Measurements from ENCODE around the gene PARD3B.

PARD3B gene

DNA sequence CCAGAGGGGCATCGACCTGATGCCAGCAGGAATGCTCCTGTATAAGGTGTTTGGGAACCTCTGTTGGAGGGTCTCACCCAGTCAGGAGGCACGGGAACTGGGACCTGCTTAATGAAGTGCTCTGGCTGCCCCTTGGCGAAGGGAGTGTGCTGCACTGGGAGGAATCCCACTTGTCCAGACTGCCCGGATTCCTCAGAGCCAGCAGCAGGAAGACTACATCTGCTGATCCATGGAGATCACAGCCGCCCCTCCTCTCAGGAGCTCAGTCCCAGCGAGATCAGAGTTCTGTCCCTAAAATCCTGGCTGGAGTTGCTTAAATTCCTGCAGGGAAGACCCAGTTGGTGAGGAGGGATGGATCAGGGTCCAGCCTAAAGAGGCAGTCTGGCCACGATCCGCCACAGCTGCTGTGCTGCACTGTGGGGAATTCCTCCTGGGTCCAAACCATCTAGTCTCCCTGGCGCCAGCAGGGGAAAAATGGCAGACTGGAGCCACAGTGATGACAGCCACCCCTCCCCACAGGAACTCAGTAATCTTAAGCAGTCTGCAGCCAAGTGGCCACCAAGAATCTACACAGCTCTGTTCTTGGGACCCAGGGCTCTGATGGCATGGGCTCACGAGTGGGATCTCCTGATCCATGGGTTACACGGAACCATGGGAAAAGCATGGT, 1060.5 kb downstream of the PARD3B start:
- Histone ChIP-seq H4K20me1 (ENCODE audit: insufficient read depth, low read length) (no peaks in the 10 kb centered on the region), H2AFZ (ENCODE audit: low read depth, low read length) (no peak overlapping the region), H3K9me3 (ENCODE audit: insufficient read depth, low read length, severe bottlenecking) (no peaks in the 10 kb centered on the region), H3K9ac (ENCODE audit: low read depth, low read length) (no peak overlapping the region), H3K4me3 (ENCODE audit: low read depth in 1 of 2, low read length in 2 of 2) (no peak overlapping the region), H3K4me2 (ENCODE audit: insufficient read depth, low read length) (no peak overlapping the region), H3K79me2 (ENCODE audit: insufficient read depth, low read length) (no peaks in the 10 kb centered on the region), H3K27ac (ENCODE audit: low read length) (no peak overlapping the region), H3K4me1 (ENCODE audit: insufficient read depth, low read length) (no peaks in the 10 kb centered on the region), H3K27me3 (ENCODE audit: insufficient read depth, low read length, poor library complexity) (no peaks in the 10 kb centered on the region), H3K36me3 (ENCODE audit: insufficient read depth, low read length) (no peaks in the 10 kb centered on the region)
- TF ChIP-seq, protein P1, sequence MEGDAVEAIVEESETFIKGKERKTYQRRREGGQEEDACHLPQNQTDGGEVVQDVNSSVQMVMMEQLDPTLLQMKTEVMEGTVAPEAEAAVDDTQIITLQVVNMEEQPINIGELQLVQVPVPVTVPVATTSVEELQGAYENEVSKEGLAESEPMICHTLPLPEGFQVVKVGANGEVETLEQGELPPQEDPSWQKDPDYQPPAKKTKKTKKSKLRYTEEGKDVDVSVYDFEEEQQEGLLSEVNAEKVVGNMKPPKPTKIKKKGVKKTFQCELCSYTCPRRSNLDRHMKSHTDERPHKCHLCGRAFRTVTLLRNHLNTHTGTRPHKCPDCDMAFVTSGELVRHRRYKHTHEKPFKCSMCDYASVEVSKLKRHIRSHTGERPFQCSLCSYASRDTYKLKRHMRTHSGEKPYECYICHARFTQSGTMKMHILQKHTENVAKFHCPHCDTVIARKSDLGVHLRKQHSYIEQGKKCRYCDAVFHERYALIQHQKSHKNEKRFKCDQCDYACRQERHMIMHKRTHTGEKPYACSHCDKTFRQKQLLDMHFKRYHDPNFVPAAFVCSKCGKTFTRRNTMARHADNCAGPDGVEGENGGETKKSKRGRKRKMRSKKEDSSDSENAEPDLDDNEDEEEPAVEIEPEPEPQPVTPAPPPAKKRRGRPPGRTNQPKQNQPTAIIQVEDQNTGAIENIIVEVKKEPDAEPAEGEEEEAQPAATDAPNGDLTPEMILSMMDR (IDR thresholded peaks at IDR 0.05; ENCODE audit: borderline replicate concordance, extremely low read depth, low read length, poor library complexity, severe bottlenecking): no peak
- no peak for TF ChIP-seq EZH2 (IDR thresholded peaks at IDR 0.05; ENCODE audit: borderline replicate concordance, low read depth, low read length, severe bottlenecking)
- ATAC-seq (ENCODE audit: insufficient read depth, low read depth) (no peak), DNase-seq (no peak)

DNA sequence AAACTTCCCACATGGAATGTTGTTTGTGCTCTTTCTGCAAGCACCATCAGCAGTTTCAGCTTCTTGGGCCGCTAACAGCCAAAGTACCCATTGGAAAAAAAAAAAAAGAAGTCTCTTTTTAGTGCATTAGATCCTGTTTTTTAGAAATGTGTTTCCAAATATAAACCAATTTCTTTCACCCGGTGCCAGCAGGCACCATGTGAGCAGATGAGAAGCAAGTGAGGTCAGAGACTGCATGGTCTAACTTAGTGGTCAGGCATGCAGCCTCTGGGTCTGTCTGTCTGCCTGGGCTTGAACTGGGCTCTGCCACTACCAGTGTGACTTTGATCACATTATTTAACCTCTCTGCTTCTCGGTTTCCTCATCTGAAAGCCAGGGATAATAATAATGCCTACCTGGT, 1061.9 kb downstream of the PARD3B start:
- Histone ChIP-seq H3K4me3 (ENCODE audit: low read depth in 1 of 2, low read length in 2 of 2) (no peak overlapping the region), H3K79me2 (ENCODE audit: insufficient read depth, low read length) (no peaks in the 10 kb centered on the region), H3K27ac (ENCODE audit: low read length) (no peak overlapping the region), H2AFZ (ENCODE audit: low read depth, low read length) (no peak overlapping the region), H4K20me1 (ENCODE audit: insufficient read depth, low read length) (no peaks in the 10 kb centered on the region), H3K4me2 (ENCODE audit: insufficient read depth, low read length) (no peak overlapping the region), H3K9ac (ENCODE audit: low read depth, low read length) (no peak overlapping the region), H3K27me3 (ENCODE audit: insufficient read depth, low read length, poor library complexity) (no peaks in the 10 kb centered on the region), H3K9me3 (ENCODE audit: insufficient read depth, low read length, severe bottlenecking) (no peaks in the 10 kb centered on the region), H3K36me3 (ENCODE audit: insufficient read depth, low read length) (no peaks in the 10 kb centered on the region), H3K4me1 (ENCODE audit: insufficient read depth, low read length) (no peaks in the 10 kb centered on the region)
- no peak for TF ChIP-seq EZH2 (IDR thresholded peaks at IDR 0.05; ENCODE audit: borderline replicate concordance, low read depth, low read length, severe bottlenecking)
- TF ChIP-seq, protein P1 (IDR thresholded peaks at IDR 0.05; ENCODE audit: borderline replicate concordance, extremely low read depth, low read length, poor library complexity, severe bottlenecking): no peak
- ATAC-seq (ENCODE audit: insufficient read depth, low read depth): no peak
- no peak for DNase-seq

DNA sequence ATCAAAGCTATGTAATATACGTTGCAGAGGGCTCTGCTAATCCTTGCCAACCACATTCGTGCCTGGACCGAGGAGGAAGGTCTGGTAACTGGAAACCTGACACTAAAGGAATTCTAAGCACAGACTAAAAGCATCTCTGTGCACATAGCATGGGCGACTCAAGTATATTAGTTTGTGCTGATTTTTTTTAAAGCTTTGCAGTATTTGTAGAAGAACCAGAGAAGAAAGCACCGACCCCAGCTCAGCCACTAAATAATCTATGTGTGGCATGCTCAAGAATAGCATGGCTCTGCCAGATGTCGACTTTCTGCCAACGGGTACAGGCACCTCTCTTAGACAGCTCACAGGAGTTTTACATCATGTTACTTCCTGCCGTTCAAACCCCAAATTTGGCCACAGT, 1063.8 kb downstream of the PARD3B start:
- Histone ChIP-seq H3K9ac (ENCODE audit: low read depth, low read length) (no peak overlapping the region), H3K4me2 (ENCODE audit: insufficient read depth, low read length) (no peak overlapping the region)
- no peak for DNase-seq

More for the DNA sequence above, 1063.8 kb downstream of the PARD3B start:
- Histone ChIP-seq H3K27me3 (ENCODE audit: insufficient read depth, low read length, poor library complexity) (no peaks in the 10 kb centered on the region), H3K4me3 (ENCODE audit: low read depth in 1 of 2, low read length in 2 of 2) (no peak overlapping the region), H3K36me3 (ENCODE audit: insufficient read depth, low read length) (no peaks in the 10 kb centered on the region), H3K4me1 (ENCODE audit: insufficient read depth, low read length) (no peaks in the 10 kb centered on the region), H2AFZ (ENCODE audit: low read depth, low read length) (no peak overlapping the region), H4K20me1 (ENCODE audit: insufficient read depth, low read length) (no peaks in the 10 kb centered on the region), H3K9me3 (ENCODE audit: insufficient read depth, low read length, severe bottlenecking) (no peaks in the 10 kb centered on the region), H3K27ac (ENCODE audit: low read length) (no peak overlapping the region), H3K79me2 (ENCODE audit: insufficient read depth, low read length) (no peaks in the 10 kb centered on the region)
- no peak for ATAC-seq (ENCODE audit: insufficient read depth, low read depth)
- no peak for TF ChIP-seq EZH2 (IDR thresholded peaks at IDR 0.05; ENCODE audit: borderline replicate concordance, low read depth, low read length, severe bottlenecking)
- TF ChIP-seq, protein P1 (IDR thresholded peaks at IDR 0.05; ENCODE audit: borderline replicate concordance, extremely low read depth, low read length, poor library complexity, severe bottlenecking): no peak

All from DND-41 (cell line).